ENCODE measurements around the gene CERS6. TPM values are rescaled to one million over a fixed set of nuclear protein-coding genes. Genes with fewer than 3 reads are reported as not detected.
"Not testable (repeated sequence)": the region's sequence is repeated elsewhere in the genome, so short reads cannot be mapped to it uniquely, and the experiment has no call there.

The CERS6 gene
- total and polyA plus RNA-seq, 2 experiments from 2014 or later = 40.9 to 99.1 TPM

GRCh38 chr2:168499500-168499899, 43.4 kb downstream of the CERS6 start:
- H3K4me3 ChIP-seq = no peak overlapping the region
- no peaks in the 10 kb centered on the region for H3K27me3 ChIP-seq
- H3K79me2 ChIP-seq = peaks cover 100% of the 10 kb centered on the region
- H3K27ac ChIP-seq = no peak overlapping the region
- no peaks in the 10 kb centered on the region for H3K36me3 ChIP-seq (replicated peaks; ENCODE audit: insufficient read depth, low read depth)
- H3K9me3 ChIP-seq (ENCODE audit: low read depth) = no peaks in the 10 kb centered on the region
- H3K9me2 ChIP-seq (replicated peaks; ENCODE audit: insufficient read depth) = no peaks in the 10 kb centered on the region
- H4K20me1 ChIP-seq (ENCODE audit: insufficient read depth, poor library complexity, severe bottlenecking) = peaks cover 4% of the 10 kb centered on the region
- DNase-seq (ENCODE audit: low spot score) = no peak
- H2AFZ ChIP-seq = no peak overlapping the region
- WGBS (ENCODE audit: low lambda C conversion rate, missing lambda C conversion rate) = 69% methylated on average over 4 of the region's 4 CpGs
- TF ChIP-seq EZH2phosphoT487 (IDR thresholded peaks at IDR 0.05; ENCODE audit: low read depth, severe bottlenecking, unreplicated experiment) (no peak), EZH2 (IDR thresholded peaks at IDR 0.05; ENCODE audit: borderline replicate concordance) (no peak)
- TF ChIP-seq, protein P1, sequence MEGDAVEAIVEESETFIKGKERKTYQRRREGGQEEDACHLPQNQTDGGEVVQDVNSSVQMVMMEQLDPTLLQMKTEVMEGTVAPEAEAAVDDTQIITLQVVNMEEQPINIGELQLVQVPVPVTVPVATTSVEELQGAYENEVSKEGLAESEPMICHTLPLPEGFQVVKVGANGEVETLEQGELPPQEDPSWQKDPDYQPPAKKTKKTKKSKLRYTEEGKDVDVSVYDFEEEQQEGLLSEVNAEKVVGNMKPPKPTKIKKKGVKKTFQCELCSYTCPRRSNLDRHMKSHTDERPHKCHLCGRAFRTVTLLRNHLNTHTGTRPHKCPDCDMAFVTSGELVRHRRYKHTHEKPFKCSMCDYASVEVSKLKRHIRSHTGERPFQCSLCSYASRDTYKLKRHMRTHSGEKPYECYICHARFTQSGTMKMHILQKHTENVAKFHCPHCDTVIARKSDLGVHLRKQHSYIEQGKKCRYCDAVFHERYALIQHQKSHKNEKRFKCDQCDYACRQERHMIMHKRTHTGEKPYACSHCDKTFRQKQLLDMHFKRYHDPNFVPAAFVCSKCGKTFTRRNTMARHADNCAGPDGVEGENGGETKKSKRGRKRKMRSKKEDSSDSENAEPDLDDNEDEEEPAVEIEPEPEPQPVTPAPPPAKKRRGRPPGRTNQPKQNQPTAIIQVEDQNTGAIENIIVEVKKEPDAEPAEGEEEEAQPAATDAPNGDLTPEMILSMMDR (IDR thresholded peaks at IDR 0.05; ENCODE audit: poor library complexity) = no peak
- H3K4me2 ChIP-seq = no peak overlapping the region
- peaks cover 19% of the 10 kb centered on the region for H3K4me1 ChIP-seq (ENCODE audit: insufficient read depth)

GRCh38 chr2:168500516-168500915, 44.4 kb downstream of the CERS6 start:
- peaks cover 100% of the 10 kb centered on the region for H3K79me2 ChIP-seq
- H3K4me3 ChIP-seq = no peak overlapping the region
- H2AFZ ChIP-seq = no peak overlapping the region
- H3K27ac ChIP-seq = no peak overlapping the region
- peaks cover 7% of the 10 kb centered on the region for H4K20me1 ChIP-seq (ENCODE audit: insufficient read depth, poor library complexity, severe bottlenecking)
- peaks cover 10% of the 10 kb centered on the region for H3K4me1 ChIP-seq (ENCODE audit: insufficient read depth)
- H3K9me3 ChIP-seq (ENCODE audit: low read depth) = no peaks in the 10 kb centered on the region
- no peak for TF ChIP-seq EZH2 (IDR thresholded peaks at IDR 0.05; ENCODE audit: borderline replicate concordance)
- TF ChIP-seq, protein P1 (IDR thresholded peaks at IDR 0.05; ENCODE audit: poor library complexity) = no peak
- TF ChIP-seq EZH2phosphoT487 (IDR thresholded peaks at IDR 0.05; ENCODE audit: low read depth, severe bottlenecking, unreplicated experiment) = no peak
- H3K4me2 ChIP-seq = no peak overlapping the region
- H3K27me3 ChIP-seq = no peaks in the 10 kb centered on the region
- DNase-seq (ENCODE audit: low spot score) = no peak
- no peaks in the 10 kb centered on the region for H3K36me3 ChIP-seq (replicated peaks; ENCODE audit: insufficient read depth, low read depth)
- H3K9me2 ChIP-seq (replicated peaks; ENCODE audit: insufficient read depth) = no peaks in the 10 kb centered on the region

DNA sequence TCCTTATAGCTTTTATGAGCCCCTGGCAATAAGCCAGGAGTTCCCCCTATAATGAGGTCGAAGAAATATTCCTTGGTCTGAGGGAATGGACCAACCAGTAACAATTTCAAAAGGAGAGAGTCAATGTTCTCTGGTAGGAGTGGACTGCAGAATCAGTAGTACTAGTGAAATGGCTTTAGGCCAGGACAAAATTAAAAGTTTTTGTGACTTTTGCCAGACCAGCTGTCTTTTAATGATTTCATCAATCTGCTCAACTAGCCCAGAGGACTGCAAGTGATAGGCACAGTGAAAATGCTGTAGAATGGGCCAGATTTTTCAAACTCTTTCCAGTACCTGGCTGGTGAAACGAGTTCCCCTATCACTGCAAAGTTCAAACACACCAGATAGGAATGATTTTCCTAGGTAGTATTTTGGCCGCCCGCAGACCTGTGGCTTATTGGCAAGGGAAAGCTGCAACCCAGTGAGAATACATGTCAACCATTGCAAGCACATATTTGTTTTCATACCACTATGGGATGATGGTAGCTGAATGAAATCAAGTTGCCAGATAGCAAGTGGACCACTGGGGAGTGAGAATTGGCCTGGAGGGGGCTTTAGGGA, 45.5 kb downstream of the CERS6 start:
- Histone ChIP-seq H3K4me1 (ENCODE audit: insufficient read depth) (peaks cover 4% of the 10 kb centered on the region), H3K4me2 (no peak overlapping the region), H3K4me3 (no peak overlapping the region), H3K9me2 (replicated peaks; ENCODE audit: insufficient read depth) (no peaks in the 10 kb centered on the region), H3K79me2 (peaks cover 100% of the 10 kb centered on the region), H3K27ac (no peak overlapping the region), H3K9me3 (ENCODE audit: low read depth) (no peaks in the 10 kb centered on the region), H3K36me3 (replicated peaks; ENCODE audit: insufficient read depth, low read depth) (no peaks in the 10 kb centered on the region), H4K20me1 (ENCODE audit: insufficient read depth, poor library complexity, severe bottlenecking) (peaks cover 15% of the 10 kb centered on the region), H3K27me3 (no peaks in the 10 kb centered on the region), H2AFZ (no peak overlapping the region)
- DNase-seq (ENCODE audit: low spot score) = no peak
- WGBS (ENCODE audit: low lambda C conversion rate, missing lambda C conversion rate) = 89% methylated on average over 4 of the region's 4 CpGs
- no peak for TF ChIP-seq EZH2 (IDR thresholded peaks at IDR 0.05; ENCODE audit: borderline replicate concordance)
- no peak for TF ChIP-seq EZH2phosphoT487 (IDR thresholded peaks at IDR 0.05; ENCODE audit: low read depth, severe bottlenecking, unreplicated experiment)
- TF ChIP-seq, protein P1 (IDR thresholded peaks at IDR 0.05; ENCODE audit: poor library complexity) = no peak

DNA sequence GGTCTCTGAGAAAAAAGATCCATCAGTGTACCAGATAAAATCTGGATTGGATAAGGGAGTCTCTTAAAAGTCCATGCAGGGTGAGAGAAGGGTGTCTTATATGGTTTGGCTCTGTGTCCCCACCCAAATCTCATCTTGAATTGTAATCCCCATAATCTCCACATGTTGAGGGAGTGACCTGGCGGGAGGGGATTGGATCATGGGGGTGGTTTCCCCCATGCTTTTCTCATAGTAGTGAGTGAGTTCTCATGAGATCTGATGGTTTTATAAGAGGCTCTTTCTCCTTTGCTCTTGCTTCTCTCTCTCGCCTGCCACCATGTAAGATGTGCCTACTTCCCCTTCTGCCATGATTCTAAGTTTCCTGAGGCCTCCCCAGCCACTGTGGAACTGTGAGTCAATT, 46.8 kb downstream of the CERS6 start:
- peaks cover 100% of the 10 kb centered on the region for H3K79me2 ChIP-seq
- not testable (repeated sequence) for H3K27me3 ChIP-seq; H3K9me3 ChIP-seq (ENCODE audit: low read depth); H3K27ac ChIP-seq; H3K9me2 ChIP-seq (replicated peaks; ENCODE audit: insufficient read depth); DNase-seq (ENCODE audit: low spot score); H3K4me2 ChIP-seq; H3K4me1 ChIP-seq (ENCODE audit: insufficient read depth); H3K4me3 ChIP-seq; H2AFZ ChIP-seq; H3K36me3 ChIP-seq (replicated peaks; ENCODE audit: insufficient read depth, low read depth)
- peaks cover 26% of the 10 kb centered on the region for H4K20me1 ChIP-seq (ENCODE audit: insufficient read depth, poor library complexity, severe bottlenecking)
- WGBS (ENCODE audit: low lambda C conversion rate, missing lambda C conversion rate) = 93% methylated on average over 2 of the region's 2 CpGs
